Measurements from ENCODE around the gene RPE65. TPM values are rescaled to one million over a fixed set of nuclear protein-coding genes. Genes with fewer than 3 reads are reported as not detected.
"Not testable (repeated sequence)": the region's sequence is repeated elsewhere in the genome, so short reads cannot be mapped to it uniquely, and the experiment has no call there.

The RPE65 gene
- total RNA-seq, 4 donors from 2014 or later, result not detected

- Histone ChIP-seq H3K9me3 (no peaks in the 10 kb centered on the region), H3K27me3 (no peaks in the 10 kb centered on the region), H3K4me1 (peaks cover 10 to 21% (median 17%) of the 10 kb centered on the region in 4 donors), H3K36me3 (no peaks in the 10 kb centered on the region), H3K4me3 (no peak overlapping the region), H3K27ac (replicated peaks in 1 of 4) (no peak overlapping the region)
- no peak for DNase-seq (ENCODE audit: extremely low spot score)
- WGBS, result 80% methylated on average over 3 of the region's 3 CpGs
- intact Hi-C loops (cut with DNase I), result no loop called here
- TF ChIP-seq CTCF (IDR thresholded peaks at IDR 0.05), result no peak
- no peak for TF ChIP-seq EP300 (IDR thresholded peaks at IDR 0.05)
- TF ChIP-seq POLR2AphosphoS5 (IDR thresholded peaks at IDR 0.05), result no peak
- no peak for TF ChIP-seq POLR2A (IDR thresholded peaks at IDR 0.05; ENCODE audit: low read depth)
Observed at GRCh38 chr1:68495532-68495931, 45.8 kb upstream of the RPE65 start.

- Histone ChIP-seq H3K27me3 (no peaks in the 10 kb centered on the region), H3K27ac (replicated peaks in 1 of 4) (no peak overlapping the region), H3K36me3 (no peaks in the 10 kb centered on the region), H3K9me3 (no peaks in the 10 kb centered on the region), H3K4me3 (no peak overlapping the region), H3K4me1 (peaks cover 10 to 21% (median 17%) of the 10 kb centered on the region in 4 donors)
- intact Hi-C loops (cut with DNase I), result no loop called here
- WGBS, result 92% methylated on average over 2 of the region's 2 CpGs
- no peak for DNase-seq (ENCODE audit: extremely low spot score)
- TF ChIP-seq POLR2A (IDR thresholded peaks at IDR 0.05; ENCODE audit: low read depth), result no peak
- no peak for TF ChIP-seq POLR2AphosphoS5 (IDR thresholded peaks at IDR 0.05)
- TF ChIP-seq EP300 (IDR thresholded peaks at IDR 0.05), result no peak
- no peak for TF ChIP-seq CTCF (IDR thresholded peaks at IDR 0.05)
Observed at GRCh38 chr1:68493193-68493592, 43.4 kb upstream of the RPE65 start.

GRCh38 chr1:68492255-68492654 lies 42.5 kb upstream of the RPE65 start:
- DNase-seq (ENCODE audit: extremely low spot score); H3K36me3 ChIP-seq; H3K27me3 ChIP-seq; intact Hi-C loops (cut with DNase I); H3K9me3 ChIP-seq; H3K4me3 ChIP-seq; H3K27ac ChIP-seq (replicated peaks in 1 of 4): not testable (repeated sequence)
- H3K4me1 ChIP-seq, result peaks cover 10 to 18% (median 12%) of the 10 kb centered on the region in 4 donors
- over 99% methylated on average over 6 of the region's 6 CpGs for WGBS

- no peak overlapping the region for H3K4me3 ChIP-seq
- 93% methylated on average over 2 of the region's 2 CpGs for WGBS
- H3K9me3 ChIP-seq, result no peaks in the 10 kb centered on the region
- no peak for DNase-seq (ENCODE audit: extremely low spot score)
- no peak overlapping the region for H3K27ac ChIP-seq (replicated peaks in 1 of 4)
- TF ChIP-seq POLR2AphosphoS5 (IDR thresholded peaks at IDR 0.05), result no peak
- no peak for TF ChIP-seq CTCF (IDR thresholded peaks at IDR 0.05)
- no peak for TF ChIP-seq POLR2A (IDR thresholded peaks at IDR 0.05; ENCODE audit: low read depth)
- no peak for TF ChIP-seq EP300 (IDR thresholded peaks at IDR 0.05)
- H3K4me1 ChIP-seq, result no peaks in the 10 kb centered on the region
- intact Hi-C loops (cut with DNase I), result no loop called here
- no peaks in the 10 kb centered on the region for H3K36me3 ChIP-seq
- H3K27me3 ChIP-seq, result no peaks in the 10 kb centered on the region
Observed at GRCh38 chr1:68490046-68490651, 40.4 kb upstream of the RPE65 start.

- intact Hi-C loops (cut with DNase I), result no loop called here
- no peak overlapping the region for H3K27ac ChIP-seq (replicated peaks in 1 of 4)
Observed at GRCh38 chr1:68485431-68486022, 35.8 kb upstream of the RPE65 start.

More at GRCh38 chr1:68485431-68486022, 35.8 kb upstream of the RPE65 start:
- TF ChIP-seq CTCF (IDR thresholded peaks at IDR 0.05) (no peak), POLR2AphosphoS5 (IDR thresholded peaks at IDR 0.05) (no peak), EP300 (IDR thresholded peaks at IDR 0.05) (no peak), POLR2A (IDR thresholded peaks at IDR 0.05; ENCODE audit: low read depth) (no peak)
- H3K36me3 ChIP-seq, result no peaks in the 10 kb centered on the region
- no peak for DNase-seq (ENCODE audit: extremely low spot score)
- no peak overlapping the region for H3K4me3 ChIP-seq
- H3K27me3 ChIP-seq, result no peaks in the 10 kb centered on the region
- no peaks in the 10 kb centered on the region for H3K4me1 ChIP-seq
- 81% methylated on average over 3 of the region's 3 CpGs for WGBS
- no peaks in the 10 kb centered on the region for H3K9me3 ChIP-seq

All from esophagus muscularis mucosa (tissue), 4 donors.